GM12878 (cell line): ENCODE data around the gene DNAJC4. TPM values are rescaled to one million over a fixed set of nuclear protein-coding genes. Genes with fewer than 3 reads are reported as not detected.
A peak's percentile ranks its signal among the peaks of the same experiment; 100 is the strongest.

Experiments used
- ATAC-seq: fragments of 200-7000 bp; cut with Tn5 transposase; 3 replicates; pipeline ENCODE4 v1.9.1; 2020; ENCODE audit warnings: mild to moderate bottlenecking, moderate library complexity
- BruUV-seq: library from RNA; stranded (reverse); fragments of 400-500 nt; replicated peaks from 2 replicates; lab custom pipeline; 2021; lab: Mats Ljungman, UMichigan
- CTCF ChIA-PET: fragments of 300-600 bp; sonication (Branson Sonifier 250); formaldehyde crosslinking; extraction: SDS; loops from one replicate; lab custom pipeline; 2021; ENCODE audit warnings: inconsistent platforms; lab: Yijun Ruan, JAX
- POLR2A ChIA-PET: fragments of 350-600 bp; formaldehyde crosslinking; extraction: SDS; loops from one replicate; lab custom pipeline; 2021; ENCODE audit warnings: inconsistent platforms; lab: Charles Lee
- RAD21 ChIA-PET: fragments of 300-600 bp; sonication (Branson Sonifier 250); formaldehyde crosslinking; loops from one replicate; lab custom pipeline; 2023; ENCODE audit warnings: antibody characterized with exemption; ENCODE audit not compliant: unreplicated experiment; lab: Charles Lee
- SMC1A ChIA-PET: fragments of 300-600 bp; sonication (Branson Sonifier 250); formaldehyde crosslinking; loops from one replicate; lab custom pipeline; 2023; ENCODE audit not compliant: unreplicated experiment, uncharacterized antibody; lab: Charles Lee
- DNase-seq: peaks from one replicate; pipeline ENCODE4 v3.0.0-alpha.2; 2011; ENCODE audit warnings: low read depth, low spot score
- FAIRE-seq: peaks from 3 replicates; lab custom pipeline; 2011; peaks lifted over from hg19 to GRCh38; lab: Jason Lieb, UNC
- H2AFZ ChIP-seq: 2 replicates; pipeline ENCODE4 v1.6.0; 2011; ENCODE audit warnings: low read depth, low read length, control low read depth; ENCODE audit not compliant: control insufficient read depth
- H3K27ac ChIP-seq: 2 replicates; pipeline ENCODE4 v1.5.1; 2011; ENCODE audit warnings: control low read depth; ENCODE audit not compliant: control insufficient read depth, insufficient read depth
- H3K27me3 ChIP-seq, 2 experiments: replicated peaks in 1 of 2; 2 replicates each; pipeline versions ENCODE4 v1.6.0 to v1.6.1; 2011; ENCODE audit warnings: low read length in 1 of 2; ENCODE audit not compliant: control insufficient read depth in 2 of 2, insufficient read depth in 2 of 2
- H3K36me3 ChIP-seq, 2 experiments: 2 replicates each; pipeline ENCODE4 v1.5.1; 2011; ENCODE audit warnings: low read length in 1 of 2; ENCODE audit not compliant: control insufficient read depth in 2 of 2, insufficient read depth in 2 of 2
- H3K4me1 ChIP-seq: 2 replicates; pipeline ENCODE4 v1.6.1; 2011; ENCODE audit warnings: mild to moderate bottlenecking, low read length, moderate library complexity, mixed read lengths; ENCODE audit not compliant: control insufficient read depth, insufficient read depth
- H3K4me2 ChIP-seq: 2 replicates; pipeline ENCODE4 v1.6.0; 2011; ENCODE audit warnings: control low read depth; ENCODE audit not compliant: control insufficient read depth, insufficient read depth
- H3K4me3 ChIP-seq: fragments of 200-600 bp; sonication (generic); 2 replicates; pipeline ENCODE4 v1.5.1; 2016
- H3K79me2 ChIP-seq: 2 replicates; pipeline ENCODE4 v1.6.0; 2011; ENCODE audit warnings: low read length; ENCODE audit not compliant: control insufficient read depth, insufficient read depth
- H3K9ac ChIP-seq: 2 replicates; pipeline ENCODE4 v1.8.0; 2011; ENCODE audit warnings: low read length, control low read depth, mixed read lengths; ENCODE audit not compliant: control insufficient read depth, insufficient read depth
- H3K9me3 ChIP-seq: replicated peaks from 3 replicates; pipeline ENCODE4 v1.5.1; 2011; ENCODE audit warnings: mild to moderate bottlenecking, low read length; ENCODE audit not compliant: control insufficient read depth, insufficient read depth
- H4K20me1 ChIP-seq: 2 replicates; pipeline ENCODE4 v1.6.0; 2011; ENCODE audit not compliant: control insufficient read depth, insufficient read depth
- BRCA1 ChIP-seq: IDR thresholded peaks from 2 replicates; pipeline ENCODE4 v1.6.1; 2011; ENCODE audit warnings: low read depth, low read length, improper control_type of control experiment
- CREB1 ChIP-seq: IDR thresholded peaks from 2 replicates; pipeline ENCODE4 v1.6.1; 2012; ENCODE audit warnings: low read depth, mild to moderate bottlenecking, inconsistent platforms
- EED ChIP-seq: sonication (generic); IDR thresholded peaks from 2 replicates; pipeline ENCODE4 v1.6.1; 2016; ENCODE audit warnings: antibody characterized with exemption, low read depth
- NR2C1 ChIP-seq: fragments of 450-650 bp; IDR thresholded peaks from 2 replicates; pipeline ENCODE4 v1.6.1; 2017; ENCODE audit warnings: antibody characterized with exemption, mild to moderate bottlenecking, moderate library complexity
- POLR2AphosphoS2 ChIP-seq: IDR thresholded peaks from 2 replicates; pipeline ENCODE4 v1.6.1; 2011; ENCODE audit warnings: low read depth, mild to moderate bottlenecking, low read length, improper control_type of control experiment, moderate library complexity
- POLR2AphosphoS5 ChIP-seq: IDR thresholded peaks from 2 replicates; pipeline ENCODE4 v1.6.1; 2011; ENCODE audit warnings: mild to moderate bottlenecking, low read length, inconsistent platforms
- TBL1XR1 ChIP-seq: IDR thresholded peaks from 2 replicates; pipeline ENCODE4 v1.6.1; 2012; ENCODE audit warnings: low read depth, low read length, improper control_type of control experiment
- WGBS: methylation state at CpG from one replicate; pipeline ENCODE4 v1.1.6; 2016; ENCODE audit warnings: low lambda C conversion rate; ENCODE audit not compliant: insufficient replicate concordance, insufficient coverage; ENCODE audit errors: missing lambda C conversion rate; 5-methylcytosine and 5-hydroxymethylcytosine counted together
- in situ Hi-C: fragments of 300-500 bp; cut with MboI; formaldehyde crosslinking; loops from 9 replicates; pipeline ENCODE4 v1.14.3; 2018; ENCODE audit warnings: mixed read lengths
- intact Hi-C: fragments of 100-400 bp; cut with micrococcal nuclease; formaldehyde crosslinking; loops from one replicate; pipeline ENCODE4 v1.14.2; 2022; ENCODE audit not compliant: unreplicated experiment
- polyA plus RNA-seq, 11 experiments: library from polyadenylated mRNA; depleted of rRNA in 4 of 11; unstranded in 6 of 11; stranded (reverse) in 5 of 11; fragments of >200 nt; fragmentation: Nextera tagmentation in 4 of 11; fragmentation: Illumina TruSeq in 1 of 11; extraction: Ambion mirVana in 4 of 11; extraction: Trizol in 1 of 11; gene quantifications; 1 replicate in 1 of 11; 2 replicates in 10 of 11; pipeline versions ENCODE4 v1.2.1 to v1.2.3, GENCODE V29; 2011 to 2016; ENCODE audit warnings: inconsistent platforms in 2 of 11, missing spikeins in 2 of 11, low read depth in 1 of 11
- total RNA-seq, 4 experiments: library from RNA; depleted of rRNA in 3 of 4; stranded (reverse); fragments of >200 nt in 3 of 4; fragmentation: Illumina TruSeq in 1 of 4; extraction: Trizol in 1 of 4; gene quantifications; 2 replicates each; pipeline versions ENCODE4 v1.2.1 to v1.2.3, GENCODE V29; 2013 to 2021
- TF ChIP-seq, protein P1 (sequence below): IDR thresholded peaks from 2 replicates; pipeline ENCODE4 v1.6.1; 2012; ENCODE audit warnings: low read depth, low read length, improper control_type of control experiment
- TF ChIP-seq, protein P2 (sequence below): IDR thresholded peaks from 2 replicates; pipeline ENCODE4 v1.6.1; 2011; ENCODE audit warnings: mild to moderate bottlenecking, low read depth, low read length, moderate library complexity; ENCODE audit not compliant: insufficient replicate concordance
- TF ChIP-seq, protein P3 (sequence below): fragments of 450-650 bp; IDR thresholded peaks from 2 replicates; pipeline ENCODE4 v1.6.1; 2018; ENCODE audit warnings: borderline replicate concordance, mild to moderate bottlenecking; ENCODE audit not compliant: partially characterized antibody

DNAJC4 gene
- total and polyA plus RNA-seq, 10 of the 15 experiments (the other 5 are each of a cell fraction or from before 2014, with no cell fraction given), result 3.7 to 64.9 (median 30.1) TPM

DNA sequence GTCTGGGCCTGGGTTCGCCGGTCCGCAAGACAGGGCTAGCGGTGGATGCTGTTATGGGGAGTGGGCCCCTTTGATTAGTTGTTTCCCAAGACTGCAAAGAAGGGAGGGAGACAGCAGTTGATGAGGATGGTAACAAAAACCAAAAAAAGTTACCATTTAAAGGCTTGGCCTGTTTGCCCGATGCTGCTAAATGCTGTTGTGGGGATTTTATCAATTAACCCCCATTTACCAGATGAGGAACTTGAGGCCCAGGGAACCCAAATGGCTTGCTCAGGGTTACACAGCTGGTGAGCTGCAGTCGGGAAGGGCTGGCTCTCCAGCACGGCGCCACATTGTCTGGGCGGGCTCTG, 7.7 kb upstream of the DNAJC4 start:
- no peak overlapping the region for H3K4me3 ChIP-seq
- H3K27ac ChIP-seq, result no peak overlapping the region
- intact Hi-C loops, result no loop called here
- in situ Hi-C loops, result no loop called here
- no TSS peak for BruUV-seq
- H3K79me2 ChIP-seq, result peaks cover 29% of the 10 kb centered on the region
- ChIA-PET RAD21 (interaction anchor here (1.6 kb wide), 1 partner anchor 18 kb away, joined by 5 read pairs; no protein-coding TSS in a partner anchor), POLR2A (interaction anchor here (1.4 to 9.7 kb wide), 4 partner anchors 12 to 21 kb away, joined by 5 to 85 read pairs (median 41); partner anchors contain the start of genes FERMT3, FKBP2 and PPP1R14B), SMC1A (interaction anchor here (5.4 kb wide), 1 partner anchor 16 kb away, joined by 56 read pairs; the partner anchor contains the start of gene FERMT3), CTCF (no interaction called here)
- FAIRE-seq (no peak), DNase-seq (no peak), ATAC-seq (no peak)
- 76% methylated on average over 9 of the region's 9 CpGs for WGBS
- H2AFZ ChIP-seq, result no peak overlapping the region
- no peaks in the 10 kb centered on the region for H4K20me1 ChIP-seq
- H3K27me3 ChIP-seq, result no peaks in the 10 kb centered on the region
- H3K36me3 ChIP-seq, result peaks cover 24 to 27% of the 10 kb centered on the region in 2 experiments
- no peak for TF ChIP-seq BRCA1
- H3K9ac ChIP-seq, result no peak overlapping the region
- H3K9me3 ChIP-seq, result no peaks in the 10 kb centered on the region
- H3K4me1 ChIP-seq, result peaks cover 6% of the 10 kb centered on the region
- no peak overlapping the region for H3K4me2 ChIP-seq

DNA sequence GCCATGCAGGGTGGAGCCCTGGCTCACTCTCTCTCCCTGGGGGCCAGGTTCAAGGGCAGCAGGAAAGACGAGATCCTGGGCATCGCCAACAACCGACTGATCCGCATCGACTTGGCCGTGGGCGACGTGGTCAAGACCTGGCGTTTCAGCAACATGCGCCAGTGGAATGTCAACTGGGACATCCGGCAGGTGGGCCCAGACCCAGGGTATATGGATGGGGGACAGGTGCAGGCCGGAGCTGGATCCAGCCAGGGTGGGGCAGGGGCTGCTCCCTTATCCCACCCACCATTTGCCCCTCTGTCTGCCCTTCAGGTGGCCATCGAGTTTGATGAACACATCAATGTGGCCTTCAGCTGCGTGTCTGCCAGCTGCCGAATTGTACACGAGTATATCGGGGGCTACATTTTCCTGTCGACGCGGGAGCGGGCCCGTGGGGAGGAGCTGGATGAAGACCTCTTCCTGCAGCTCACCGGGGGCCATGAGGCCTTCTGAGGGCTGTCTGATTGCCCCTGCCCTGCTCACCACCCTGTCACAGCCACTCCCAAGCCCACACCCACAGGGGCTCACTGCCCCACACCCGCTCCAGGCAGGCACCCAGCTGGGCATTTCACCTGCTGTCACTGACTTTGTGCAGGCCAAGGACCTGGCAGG, 7.2 kb upstream of the DNAJC4 start:
- no peaks in the 10 kb centered on the region for H3K9me3 ChIP-seq
- RAD21 ChIA-PET, result interaction anchor here (1.4 to 1.6 kb wide), 2 partner anchors 16 to 18 kb away, joined by 5 to 6 read pairs; no protein-coding TSS in a partner anchor
- H3K4me1 ChIP-seq, result peaks cover 7% of the 10 kb centered on the region
- H3K27ac ChIP-seq, result no peak overlapping the region
- TSS peak; percentile 44 for BruUV-seq
- H2AFZ ChIP-seq, result no peak overlapping the region
- 91% methylated on average over 24 of the region's 24 CpGs for WGBS
- FAIRE-seq, result no peak
- no peak for ATAC-seq
- CTCF ChIA-PET, result interaction anchor here (0.6 to 5.0 kb wide), 4 partner anchors 17 to 37 kb away, joined by 3 to 59 read pairs (median 4); partner anchors contain the start of genes FERMT3, PPP1R14B and STIP1
- H4K20me1 ChIP-seq, result no peaks in the 10 kb centered on the region
- peaks cover 29% of the 10 kb centered on the region for H3K79me2 ChIP-seq
- SMC1A ChIA-PET, result interaction anchor here (0.8 to 5.4 kb wide), 2 partner anchors 17 to 47 kb away, joined by 3 to 56 read pairs; partner anchors contain the start of gene FERMT3
- H3K9ac ChIP-seq, result no peak overlapping the region
- in situ Hi-C loops (no loop called here), intact Hi-C loops (no loop called here)
- peaks cover 21 to 27% of the 10 kb centered on the region in 2 experiments for H3K36me3 ChIP-seq
- POLR2A ChIA-PET, result interaction anchor here (1.4 to 9.7 kb wide), 6 partner anchors 7 to 82 kb away, joined by 5 to 85 read pairs (median 6); partner anchors contain the start of genes ESRRA, FERMT3, FKBP2 and PPP1R14B
- no peak overlapping the region for H3K4me2 ChIP-seq
- no peak for DNase-seq
- H3K4me3 ChIP-seq, result no peak overlapping the region
- no peaks in the 10 kb centered on the region for H3K27me3 ChIP-seq
- TF ChIP-seq TBL1XR1, result no peak
- 0 out of 2 replicates have a peak, but pooled peaks have one; percentile 69 for TF ChIP-seq POLR2AphosphoS2
- TF ChIP-seq, protein P1, sequence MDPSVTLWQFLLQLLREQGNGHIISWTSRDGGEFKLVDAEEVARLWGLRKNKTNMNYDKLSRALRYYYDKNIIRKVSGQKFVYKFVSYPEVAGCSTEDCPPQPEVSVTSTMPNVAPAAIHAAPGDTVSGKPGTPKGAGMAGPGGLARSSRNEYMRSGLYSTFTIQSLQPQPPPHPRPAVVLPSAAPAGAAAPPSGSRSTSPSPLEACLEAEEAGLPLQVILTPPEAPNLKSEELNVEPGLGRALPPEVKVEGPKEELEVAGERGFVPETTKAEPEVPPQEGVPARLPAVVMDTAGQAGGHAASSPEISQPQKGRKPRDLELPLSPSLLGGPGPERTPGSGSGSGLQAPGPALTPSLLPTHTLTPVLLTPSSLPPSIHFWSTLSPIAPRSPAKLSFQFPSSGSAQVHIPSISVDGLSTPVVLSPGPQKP, result no peak
- TF ChIP-seq, protein P2, sequence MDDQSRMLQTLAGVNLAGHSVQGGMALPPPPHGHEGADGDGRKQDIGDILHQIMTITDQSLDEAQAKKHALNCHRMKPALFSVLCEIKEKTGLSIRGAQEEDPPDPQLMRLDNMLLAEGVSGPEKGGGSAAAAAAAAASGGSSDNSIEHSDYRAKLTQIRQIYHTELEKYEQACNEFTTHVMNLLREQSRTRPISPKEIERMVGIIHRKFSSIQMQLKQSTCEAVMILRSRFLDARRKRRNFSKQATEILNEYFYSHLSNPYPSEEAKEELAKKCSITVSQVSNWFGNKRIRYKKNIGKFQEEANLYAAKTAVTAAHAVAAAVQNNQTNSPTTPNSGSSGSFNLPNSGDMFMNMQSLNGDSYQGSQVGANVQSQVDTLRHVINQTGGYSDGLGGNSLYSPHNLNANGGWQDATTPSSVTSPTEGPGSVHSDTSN, result no peak
- TF ChIP-seq CREB1, result no peak
- TF ChIP-seq, protein P3, sequence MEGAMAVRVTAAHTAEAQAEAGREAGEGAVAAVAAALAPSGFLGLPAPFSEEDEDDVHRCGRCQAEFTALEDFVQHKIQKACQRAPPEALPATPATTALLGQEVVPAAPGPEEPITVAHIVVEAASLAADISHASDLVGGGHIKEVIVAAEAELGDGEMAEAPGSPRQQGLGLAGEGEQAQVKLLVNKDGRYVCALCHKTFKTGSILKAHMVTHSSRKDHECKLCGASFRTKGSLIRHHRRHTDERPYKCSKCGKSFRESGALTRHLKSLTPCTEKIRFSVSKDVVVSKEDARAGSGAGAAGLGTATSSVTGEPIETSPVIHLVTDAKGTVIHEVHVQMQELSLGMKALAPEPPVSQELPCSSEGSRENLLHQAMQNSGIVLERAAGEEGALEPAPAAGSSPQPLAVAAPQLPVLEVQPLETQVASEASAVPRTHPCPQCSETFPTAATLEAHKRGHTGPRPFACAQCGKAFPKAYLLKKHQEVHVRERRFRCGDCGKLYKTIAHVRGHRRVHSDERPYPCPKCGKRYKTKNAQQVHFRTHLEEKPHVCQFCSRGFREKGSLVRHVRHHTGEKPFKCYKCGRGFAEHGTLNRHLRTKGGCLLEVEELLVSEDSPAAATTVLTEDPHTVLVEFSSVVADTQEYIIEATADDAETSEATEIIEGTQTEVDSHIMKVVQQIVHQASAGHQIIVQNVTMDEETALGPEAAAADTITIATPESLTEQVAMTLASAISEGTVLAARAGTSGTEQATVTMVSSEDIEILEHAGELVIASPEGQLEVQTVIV, result no peak
- no peak for TF ChIP-seq EED
- no peak for TF ChIP-seq NR2C1
- TF ChIP-seq POLR2AphosphoS5, result no peak
